ENCODE data around the gene TMEM141.

DNA sequence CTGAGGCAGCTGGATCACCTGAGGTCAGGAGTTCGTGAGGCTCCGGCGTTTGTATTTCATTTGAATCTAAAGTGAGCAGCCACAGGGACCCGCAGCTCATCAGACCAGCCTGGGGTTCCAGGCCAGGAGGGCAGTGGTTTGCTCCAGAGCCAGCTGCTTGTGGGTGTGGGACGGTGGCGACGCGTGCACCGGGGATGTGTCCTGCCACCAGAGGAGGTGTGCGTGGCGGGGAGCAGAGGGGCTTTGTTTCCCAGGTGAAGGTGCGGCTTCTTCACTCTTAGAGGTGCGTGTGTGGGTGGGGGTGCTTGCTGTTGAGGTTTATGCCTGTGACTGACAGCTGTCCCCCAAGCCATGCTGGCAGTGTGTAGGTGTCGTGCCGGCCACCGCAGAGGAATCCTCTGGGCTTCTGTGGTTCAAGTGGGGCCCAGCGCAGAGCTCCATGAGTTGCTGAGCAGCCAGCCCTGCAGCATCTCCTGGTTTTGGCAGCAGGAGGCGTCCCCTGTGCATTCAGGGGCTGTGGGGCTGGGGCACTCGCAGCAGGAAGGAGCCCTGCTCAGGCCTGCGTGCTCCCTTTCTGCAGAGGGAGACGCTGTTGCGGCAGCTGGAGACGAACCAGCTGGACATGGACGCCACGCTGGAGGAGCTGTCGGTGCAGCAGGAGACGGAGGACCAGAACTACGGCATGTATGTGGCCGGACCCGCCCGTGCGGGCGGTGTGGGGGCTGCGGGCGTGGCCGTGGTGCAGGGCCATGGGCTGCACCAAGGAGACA lies 44.2 kb downstream of the TMEM141 start:
- TF ChIP-seq, protein P1, sequence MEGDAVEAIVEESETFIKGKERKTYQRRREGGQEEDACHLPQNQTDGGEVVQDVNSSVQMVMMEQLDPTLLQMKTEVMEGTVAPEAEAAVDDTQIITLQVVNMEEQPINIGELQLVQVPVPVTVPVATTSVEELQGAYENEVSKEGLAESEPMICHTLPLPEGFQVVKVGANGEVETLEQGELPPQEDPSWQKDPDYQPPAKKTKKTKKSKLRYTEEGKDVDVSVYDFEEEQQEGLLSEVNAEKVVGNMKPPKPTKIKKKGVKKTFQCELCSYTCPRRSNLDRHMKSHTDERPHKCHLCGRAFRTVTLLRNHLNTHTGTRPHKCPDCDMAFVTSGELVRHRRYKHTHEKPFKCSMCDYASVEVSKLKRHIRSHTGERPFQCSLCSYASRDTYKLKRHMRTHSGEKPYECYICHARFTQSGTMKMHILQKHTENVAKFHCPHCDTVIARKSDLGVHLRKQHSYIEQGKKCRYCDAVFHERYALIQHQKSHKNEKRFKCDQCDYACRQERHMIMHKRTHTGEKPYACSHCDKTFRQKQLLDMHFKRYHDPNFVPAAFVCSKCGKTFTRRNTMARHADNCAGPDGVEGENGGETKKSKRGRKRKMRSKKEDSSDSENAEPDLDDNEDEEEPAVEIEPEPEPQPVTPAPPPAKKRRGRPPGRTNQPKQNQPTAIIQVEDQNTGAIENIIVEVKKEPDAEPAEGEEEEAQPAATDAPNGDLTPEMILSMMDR (IDR thresholded peaks at IDR 0.05): no peak
- TF ChIP-seq GABPA (IDR thresholded peaks at IDR 0.05; ENCODE audit: low read depth) (no peak), EZH2phosphoT487 (IDR thresholded peaks at IDR 0.05; ENCODE audit: borderline replicate concordance, low read depth) (no peak), TAF1 (IDR thresholded peaks at IDR 0.05; ENCODE audit: borderline replicate concordance, low read depth, low read length) (no peak), POLR2AphosphoS5 (IDR thresholded peaks at IDR 0.05; ENCODE audit: low read depth, low read length) (no peak)
- TF ChIP-seq, protein P2, sequence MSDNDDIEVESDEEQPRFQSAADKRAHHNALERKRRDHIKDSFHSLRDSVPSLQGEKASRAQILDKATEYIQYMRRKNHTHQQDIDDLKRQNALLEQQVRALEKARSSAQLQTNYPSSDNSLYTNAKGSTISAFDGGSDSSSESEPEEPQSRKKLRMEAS (IDR thresholded peaks at IDR 0.05; ENCODE audit: low read depth): no peak
